HepG2 (cell line): ENCODE data around the gene MED19. TPM values are rescaled to one million over a fixed set of nuclear protein-coding genes. Genes with fewer than 3 reads are reported as not detected.

Experiments
- ATF4 ChIP-seq, 2 experiments: fragments of 450-650 bp in 1 of 2; sonication (generic) in 1 of 2; formaldehyde crosslinking; IDR thresholded peaks; 2 replicates each; pipeline versions ENCODE4 v1.5.0 to v1.8.0; 2020 to 2022; ENCODE audit warnings: mild to moderate bottlenecking in 1 of 2, missing genetic modification reagents in 1 of 2
- GFI1 ChIP-seq: sonication (generic); formaldehyde crosslinking; IDR thresholded peaks from 2 replicates; pipeline ENCODE4 v1.5.0; 2020; ENCODE audit warnings: missing genetic modification reagents, mild to moderate bottlenecking, borderline replicate concordance
- HMGXB3 ChIP-seq: sonication (generic); formaldehyde crosslinking; IDR thresholded peaks from 2 replicates; pipeline ENCODE4 v1.4.0; 2020; ENCODE audit warnings: missing genetic modification reagents, borderline replicate concordance
- KDM6A ChIP-seq: IDR thresholded peaks from 2 replicates; pipeline ENCODE4 v1.6.1; 2016; ENCODE audit warnings: low read depth
- MAX ChIP-seq: IDR thresholded peaks from 2 replicates; pipeline ENCODE4 v1.6.1; 2012; ENCODE audit warnings: inconsistent platforms
- MYNN ChIP-seq: sonication (generic); formaldehyde crosslinking; IDR thresholded peaks from 2 replicates; pipeline ENCODE4 v1.4.0; 2020; ENCODE audit warnings: mild to moderate bottlenecking, low read depth, missing genetic modification reagents
- NBN ChIP-seq: fragments of 450-650 bp; conservative IDR thresholded peaks from 2 replicates; pipeline ENCODE4 v1.6.1; 2017
- PRDM15 ChIP-seq: sonication (generic); formaldehyde crosslinking; IDR thresholded peaks from 2 replicates; pipeline ENCODE4 v1.4.0; 2020; ENCODE audit warnings: missing genetic modification reagents
- RAD21 ChIP-seq: fragments of 450-650 bp; formaldehyde crosslinking; IDR thresholded peaks from 2 replicates; pipeline ENCODE4 v1.5.0; 2020; ENCODE audit warnings: mild to moderate bottlenecking
- ZBTB8A ChIP-seq: sonication (generic); formaldehyde crosslinking; IDR thresholded peaks from 2 replicates; pipeline ENCODE4 v1.4.0; 2020; ENCODE audit warnings: mild to moderate bottlenecking, low read depth, missing genetic modification reagents, borderline replicate concordance
- ZNF574 ChIP-seq: sonication (generic); formaldehyde crosslinking; IDR thresholded peaks from 2 replicates; pipeline ENCODE4 v1.4.0; 2020; ENCODE audit warnings: missing genetic modification reagents
- ZNF605 ChIP-seq: sonication (generic); formaldehyde crosslinking; IDR thresholded peaks from 2 replicates; pipeline ENCODE4 v1.8.0; 2022; ENCODE audit warnings: mild to moderate bottlenecking, missing genetic modification reagents
- ZNF691 ChIP-seq: sonication (generic); formaldehyde crosslinking; IDR thresholded peaks from 2 replicates; pipeline ENCODE4 v1.4.0; 2020; ENCODE audit warnings: missing genetic modification reagents, low read depth, mild to moderate bottlenecking, borderline replicate concordance
- ZZZ3 ChIP-seq: sonication (generic); formaldehyde crosslinking; IDR thresholded peaks from 2 replicates; pipeline ENCODE4 v1.4.0; 2020; ENCODE audit warnings: missing genetic modification reagents, mild to moderate bottlenecking, borderline replicate concordance
- polyA plus RNA-seq, 8 experiments: library from polyadenylated mRNA; depleted of rRNA in 3 of 8; stranded (reverse) in 7 of 8; unstranded in 1 of 8; fragments of >200 nt; fragmentation: Illumina TruSeq in 4 of 8; extraction: Trizol in 4 of 8; gene quantifications; 2 replicates each; pipeline versions ENCODE4 v1.2.1 to v1.2.3, GENCODE V29; 2011 to 2016; ENCODE audit warnings: low read depth in 4 of 8, missing spikeins in 1 of 8, mixed read lengths in 1 of 8; ENCODE audit not compliant: insufficient read depth in 1 of 8
- total RNA-seq, 5 experiments: library from RNA; depleted of rRNA; stranded (reverse); fragments of >200 nt; fragmentation: Illumina TruSeq; extraction: Trizol; gene quantifications; 2 replicates each; pipeline ENCODE4 v1.2.3, GENCODE V29; 2016; ENCODE audit warnings: low read depth in 1 of 5

The MED19 gene
- total and polyA plus RNA-seq, 2 of the 13 experiments (the other 11 are each of a cell fraction or from before 2014, with no cell fraction given), result 12.9 to 13.8 TPM

GRCh38 chr11:57667736-57668433, 44.1 kb downstream of the MED19 start, which contains the start of gene ZDHHC5 (continued):
- TF ChIP-seq ZZZ3 (peak; percentile 65; the same call in 1 of the 2 replicates), KDM6A (CRISPR knock-in tag) (no peak), HMGXB3 (CRISPR knock-in tag) (peak; percentile 40; the same call in 1 of the 2 replicates), NBN (no peak), ATF4 (CRISPR knock-in tag; IDR thresholded peaks at IDR 0.05) (peak in 1 of 2 experiments; percentile 52; a peak in 2 of 4 replicates), MAX (peak; percentile 86), GFI1 (no peak), MYNN (CRISPR knock-in tag) (no peak), ZBTB8A (no peak), ZNF574 (CRISPR knock-in tag) (peak; percentile 91), ZNF605 (peak; percentile 54; the same call in 1 of the 2 replicates), RAD21 (CRISPR knock-in tag) (peak; percentile 49; the same call in 1 of the 2 replicates), PRDM15 (CRISPR knock-in tag) (no peak), ZNF691 (CRISPR knock-in tag) (0 out of 2 replicates have a peak, but pooled peaks have one; percentile 14)
